ENCODE data around the gene NCK2. TPM values are rescaled to one million over a fixed set of nuclear protein-coding genes. Genes with fewer than 3 reads are reported as not detected.

NCK2 gene
- total RNA-seq, 1 donor from 2014 or later, result 33.2 TPM

DNA sequence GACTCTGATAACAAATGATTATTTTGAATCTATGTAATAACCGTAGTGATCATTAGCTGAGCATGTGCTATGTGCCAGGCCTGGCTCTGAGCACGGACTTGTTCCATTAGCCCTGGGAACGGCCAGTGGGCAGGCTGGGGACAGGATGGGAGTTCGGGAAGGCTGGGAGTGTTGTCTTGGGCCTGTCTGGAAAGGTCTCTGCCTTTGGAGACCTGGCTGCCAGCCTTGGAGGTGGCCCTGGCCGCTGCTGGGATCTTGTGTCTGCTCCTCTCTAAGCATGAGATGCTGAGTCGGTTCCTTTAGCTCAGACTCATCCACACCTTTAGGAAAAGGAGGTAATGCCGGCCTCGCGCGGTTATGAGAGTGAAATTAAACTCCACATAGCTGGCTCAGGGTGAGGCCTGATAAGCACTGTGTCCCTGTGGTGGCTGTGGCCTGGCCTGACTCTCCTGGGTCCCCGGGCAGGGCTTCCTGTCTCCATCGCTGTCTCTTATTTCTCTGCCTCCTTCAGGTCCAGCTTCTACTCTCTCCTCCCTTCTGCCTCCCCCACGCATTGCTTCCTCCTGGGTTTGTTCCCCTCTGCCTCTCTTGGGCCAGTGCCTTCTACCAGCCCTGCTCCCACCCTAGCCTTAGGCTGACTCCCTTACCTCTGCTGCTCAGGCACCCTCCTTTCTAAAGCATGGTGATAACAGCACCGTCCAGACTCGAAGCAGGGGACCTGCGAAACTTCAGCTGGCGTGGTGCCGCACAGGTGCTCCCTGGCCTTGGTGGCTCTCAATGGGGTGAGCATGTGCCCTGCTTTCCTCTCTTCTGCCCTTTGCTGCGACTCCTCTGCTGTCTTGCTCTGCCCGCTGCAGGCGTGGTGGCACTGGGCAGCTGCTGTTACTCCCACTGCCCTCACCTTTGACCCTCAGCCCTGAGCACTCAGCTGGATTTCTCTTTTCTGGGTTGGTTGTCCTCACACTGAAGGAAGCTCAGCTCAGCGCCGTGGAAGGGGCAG lies 41.8 kb downstream of the NCK2 start:
- intact Hi-C loops (cut with DNase I), result loop anchor here (5.0 kb wide), 1 partner anchor 209 kb away; no protein-coding TSS in a partner anchor
- DNase-seq (ENCODE audit: low spot score), result no peak

DNA sequence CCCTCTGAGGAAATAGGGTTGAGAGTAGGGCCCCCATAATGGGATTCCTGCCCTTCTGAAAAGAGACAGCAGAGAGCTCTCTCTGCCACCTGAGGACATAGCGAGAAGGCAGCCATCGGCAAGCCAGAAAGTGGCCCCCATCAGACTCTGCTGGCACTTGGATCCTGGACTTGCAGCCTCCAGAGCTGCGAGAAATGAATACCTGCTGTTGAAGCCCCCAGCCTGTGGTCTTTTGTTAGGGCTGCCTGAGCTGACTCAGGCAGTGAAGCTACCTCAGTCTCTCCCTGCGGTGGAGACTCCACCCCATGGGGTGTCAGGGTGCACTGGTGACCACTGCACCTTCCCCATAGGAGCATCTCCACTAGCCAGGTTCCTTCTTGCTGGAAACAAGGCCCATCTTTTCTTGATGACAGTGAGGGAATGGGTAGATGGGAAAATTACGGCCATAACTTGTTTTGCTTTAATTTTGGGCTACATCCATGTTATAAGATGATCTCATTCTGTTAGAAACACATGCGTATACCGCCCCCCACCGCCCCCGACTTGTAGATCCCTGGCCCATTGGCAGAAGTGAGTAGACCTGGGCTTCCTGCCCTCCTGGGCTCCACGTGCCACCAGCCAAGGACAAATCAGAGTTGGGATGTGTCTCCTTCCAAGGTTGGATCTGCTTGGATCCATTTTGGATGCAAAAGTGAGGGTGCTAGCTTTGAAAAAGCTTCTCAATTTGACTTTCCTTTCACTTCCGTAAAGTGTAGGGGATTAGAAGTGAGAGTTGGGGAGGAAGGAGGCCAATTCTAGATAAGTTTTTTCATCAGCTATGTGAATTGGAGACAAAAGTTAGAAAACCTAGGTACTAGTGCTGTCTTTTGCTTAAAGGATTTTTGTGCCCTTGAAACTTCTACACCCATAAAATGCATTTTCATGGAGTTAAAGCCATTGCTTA lies 42.9 kb downstream of the NCK2 start:
- intact Hi-C loops (cut with DNase I), result loop anchor here (5.0 kb wide), 1 partner anchor 210 kb away; no protein-coding TSS in a partner anchor
- no peak for DNase-seq (ENCODE audit: low spot score)

DNA sequence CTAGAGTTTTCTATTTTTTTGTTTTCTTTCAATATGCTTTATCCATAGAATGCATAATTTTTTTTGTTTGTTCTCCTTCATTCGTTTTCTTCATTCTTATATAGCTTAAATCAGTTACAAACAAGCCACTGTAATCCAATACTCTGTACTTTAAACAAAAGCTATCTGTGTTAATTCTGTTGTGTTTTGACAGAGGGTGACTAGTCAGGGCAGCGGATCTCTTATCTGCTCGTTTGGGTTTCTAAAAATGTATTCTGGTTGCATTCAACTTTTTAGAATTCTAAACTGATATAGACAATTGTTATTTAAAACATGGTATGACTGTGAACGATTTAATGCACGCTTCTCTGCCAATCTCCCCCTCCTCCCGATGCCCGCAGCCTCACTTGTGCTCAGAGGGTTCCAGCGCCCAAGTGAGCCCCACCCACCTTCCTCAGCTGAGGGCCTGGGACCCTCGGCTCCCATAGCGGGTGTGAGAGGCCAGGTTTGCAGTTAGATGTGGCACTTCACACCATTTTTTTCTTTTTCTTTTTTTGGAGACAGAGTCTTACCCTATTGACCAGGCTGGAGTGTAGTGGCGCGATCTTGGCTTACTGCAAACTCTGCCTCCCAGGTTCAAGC lies 44.1 kb downstream of the NCK2 start:
- no peak for DNase-seq (ENCODE audit: low spot score)
- intact Hi-C loops (cut with DNase I), result loop anchor here (5.0 kb wide), 1 partner anchor 211 kb away; no protein-coding TSS in a partner anchor

DNA sequence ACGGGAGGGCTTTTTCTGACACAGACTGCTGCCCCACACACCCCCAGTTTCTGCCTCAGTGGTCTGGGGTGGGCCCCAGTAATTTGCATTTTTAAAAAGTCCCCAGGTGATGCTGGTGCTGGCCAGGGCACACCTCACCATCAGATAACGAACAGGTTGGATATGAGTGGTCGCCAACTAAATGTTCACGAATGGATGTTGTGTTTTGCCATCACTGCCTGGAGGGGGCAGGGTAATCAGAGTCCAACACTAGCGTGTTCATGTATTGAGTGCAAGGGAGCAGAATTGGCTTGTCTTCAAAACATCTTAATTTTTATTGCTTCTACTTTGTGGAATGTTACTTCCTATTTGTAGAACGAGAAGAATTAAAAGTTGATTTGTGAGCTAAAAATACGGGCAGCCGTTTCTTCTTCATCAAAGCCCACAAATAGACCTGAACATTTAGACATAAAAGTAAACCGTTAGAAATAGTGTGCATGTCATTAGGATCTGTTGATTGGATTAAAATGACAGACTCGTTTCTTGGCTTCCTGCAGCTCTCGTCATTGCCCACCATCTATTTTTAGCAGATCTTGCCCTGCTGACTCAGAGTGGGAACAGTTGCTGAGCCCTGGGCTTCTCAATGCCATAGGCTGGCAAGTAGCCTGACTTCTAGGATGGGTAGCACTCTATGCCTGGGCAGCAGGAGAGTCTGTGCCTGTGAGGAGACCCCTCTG lies 45.2 kb downstream of the NCK2 start:
- DNase-seq (ENCODE audit: low spot score), result no peak
- intact Hi-C loops (cut with DNase I), result loop anchor here (5.0 kb wide), 1 partner anchor 213 kb away; no protein-coding TSS in a partner anchor

DNA sequence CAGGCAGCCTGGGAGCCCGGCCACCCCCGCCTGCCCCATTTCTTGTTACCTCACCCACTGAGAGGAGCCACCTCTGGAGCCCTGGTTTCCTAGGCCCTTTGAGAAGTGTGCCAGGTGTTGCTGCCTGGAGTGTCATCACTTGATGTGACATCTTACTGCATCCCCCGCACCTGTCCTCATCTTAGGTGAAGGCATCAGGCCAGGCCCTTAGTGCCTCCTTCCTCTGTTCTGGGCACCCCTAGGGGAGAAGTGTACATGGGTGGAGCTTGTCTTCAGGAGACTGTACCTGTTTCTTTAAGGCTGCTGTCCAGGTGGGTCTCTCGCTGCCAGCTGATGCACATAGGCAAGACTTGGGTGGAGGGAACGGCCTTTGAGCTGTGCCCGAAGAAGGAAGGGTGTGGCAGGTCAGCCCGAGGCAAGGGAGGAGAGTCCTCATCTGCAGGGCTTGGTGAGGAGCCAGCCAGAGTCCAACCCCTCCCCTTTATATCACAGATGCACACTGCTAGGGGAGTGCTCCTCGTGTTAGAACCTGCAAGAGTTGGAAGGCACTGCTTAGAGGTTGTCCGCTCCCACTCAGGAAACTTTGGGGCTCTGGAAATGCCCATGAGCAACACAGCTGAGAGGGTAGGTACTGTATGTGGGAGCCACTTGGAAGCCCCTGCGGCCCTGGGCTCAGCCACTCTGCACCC lies 45.9 kb downstream of the NCK2 start:
- intact Hi-C loops (cut with DNase I), result no loop called here

DNA sequence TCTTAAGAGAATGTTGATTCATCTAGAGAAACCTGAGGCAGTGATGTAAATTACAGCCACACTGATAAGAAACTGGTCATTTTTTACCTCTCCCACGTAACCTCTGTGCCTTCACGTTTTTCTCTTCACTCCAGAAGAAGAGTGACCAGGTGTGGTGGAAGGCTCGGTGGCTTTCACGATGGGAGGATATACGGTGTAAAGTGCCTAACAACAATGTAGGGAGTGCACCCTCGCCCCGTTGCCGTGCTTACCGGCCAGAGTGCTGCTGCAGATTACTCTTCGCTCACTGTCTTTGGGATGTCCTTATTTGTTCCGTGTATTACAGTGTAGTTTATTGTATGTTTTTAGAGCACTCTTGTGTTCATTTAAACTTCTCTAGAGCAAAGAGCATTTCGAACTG lies 46.5 kb downstream of the NCK2 start:
- intact Hi-C loops (cut with DNase I), result no loop called here
- no peak for DNase-seq (ENCODE audit: low spot score)

More for the DNA sequence above, 45.9 kb downstream of the NCK2 start:
- no peak for DNase-seq (ENCODE audit: low spot score)

DNA sequence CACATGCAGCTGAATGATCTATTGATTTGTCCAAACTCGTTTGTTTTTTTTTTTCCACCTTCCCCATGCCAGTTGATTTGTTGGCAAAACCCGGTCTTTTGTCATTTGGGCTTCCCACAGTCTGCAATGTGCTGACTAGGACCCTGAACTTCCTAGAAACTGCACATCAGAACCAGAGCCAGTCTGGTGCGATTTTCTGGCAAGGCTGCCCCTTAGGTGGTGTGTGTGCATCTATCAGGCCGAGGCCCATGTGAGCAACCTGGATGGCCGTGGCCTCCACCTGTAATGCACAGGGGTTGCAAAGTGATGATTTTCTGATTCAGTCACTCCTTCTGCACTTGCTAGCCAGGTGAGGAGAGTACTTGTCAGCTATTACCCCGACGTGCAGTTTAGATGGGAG lies 47.8 kb downstream of the NCK2 start:
- intact Hi-C loops (cut with DNase I), result no loop called here

DNA sequence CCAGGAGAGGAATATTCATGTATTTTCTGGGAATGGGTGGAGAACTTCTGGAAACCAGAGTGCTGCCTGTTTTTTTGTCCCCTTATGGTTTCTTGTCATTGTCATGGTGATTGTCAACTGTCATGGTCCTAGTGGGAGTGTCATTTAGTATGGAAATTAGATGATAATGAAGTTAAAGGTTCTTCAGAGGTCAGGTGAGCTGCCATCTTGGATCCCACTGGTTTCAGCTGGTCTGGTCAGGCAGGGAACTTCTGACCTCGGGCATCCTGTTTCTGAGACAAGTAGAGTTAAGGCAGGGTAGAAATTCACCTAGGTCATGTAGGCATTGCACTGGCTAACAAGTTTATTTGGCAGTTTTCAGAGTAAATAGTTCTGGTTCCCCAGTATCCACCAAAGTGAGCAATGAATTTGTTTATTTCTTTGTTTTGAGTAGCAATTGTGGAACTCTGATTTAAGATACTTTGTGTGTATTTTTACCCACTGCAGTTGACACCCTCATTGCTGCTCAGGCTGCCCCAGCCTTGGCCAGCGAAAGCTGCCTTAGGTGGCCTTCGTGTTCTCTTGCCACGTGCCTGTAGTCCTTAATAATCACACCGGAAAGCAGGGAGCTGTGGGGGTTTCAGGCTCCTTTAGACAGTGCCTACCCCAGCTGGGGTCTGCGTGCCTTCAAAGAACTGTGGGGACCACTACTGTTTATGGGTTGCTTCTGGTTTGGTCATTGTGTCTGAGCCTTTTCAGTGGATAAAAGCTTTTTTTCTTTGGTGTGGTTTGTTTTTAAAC lies 48.7 kb downstream of the NCK2 start:
- DNase-seq (ENCODE audit: low spot score), result no peak
- intact Hi-C loops (cut with DNase I), result no loop called here

More for the DNA sequence above, 47.8 kb downstream of the NCK2 start:
- DNase-seq (ENCODE audit: low spot score), result no peak

DNA sequence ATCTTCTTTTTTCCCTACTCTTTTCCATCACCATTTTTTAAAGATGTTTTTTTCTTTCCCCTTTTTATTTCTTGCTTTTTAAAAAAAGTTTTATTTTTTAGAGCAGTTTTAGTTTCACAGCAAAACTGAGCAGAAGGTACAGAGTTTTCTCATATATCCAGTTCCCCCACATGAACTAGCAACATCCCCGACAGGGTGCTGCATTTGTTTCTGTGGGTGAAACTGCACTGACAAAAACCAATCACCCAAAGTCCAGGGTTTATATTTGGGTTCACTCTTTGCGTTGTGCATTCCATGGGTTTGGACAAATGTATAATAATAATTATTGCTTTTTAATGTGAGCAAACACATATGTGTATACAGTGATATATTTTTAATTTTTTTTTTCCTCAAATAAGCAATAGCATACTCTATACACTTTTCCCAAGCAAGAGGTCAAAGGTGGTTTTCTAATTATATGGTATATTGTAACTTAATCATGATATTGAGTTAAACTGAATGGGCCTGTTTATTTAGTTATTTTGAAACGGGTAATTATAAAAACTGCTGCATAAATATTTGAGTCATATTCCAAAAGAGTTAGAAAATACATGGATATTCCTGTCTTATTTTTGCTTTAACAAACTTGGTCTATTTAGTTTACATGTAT lies 50.3 kb downstream of the NCK2 start:
- DNase-seq (ENCODE audit: low spot score), result no peak
- intact Hi-C loops (cut with DNase I), result no loop called here

DNA sequence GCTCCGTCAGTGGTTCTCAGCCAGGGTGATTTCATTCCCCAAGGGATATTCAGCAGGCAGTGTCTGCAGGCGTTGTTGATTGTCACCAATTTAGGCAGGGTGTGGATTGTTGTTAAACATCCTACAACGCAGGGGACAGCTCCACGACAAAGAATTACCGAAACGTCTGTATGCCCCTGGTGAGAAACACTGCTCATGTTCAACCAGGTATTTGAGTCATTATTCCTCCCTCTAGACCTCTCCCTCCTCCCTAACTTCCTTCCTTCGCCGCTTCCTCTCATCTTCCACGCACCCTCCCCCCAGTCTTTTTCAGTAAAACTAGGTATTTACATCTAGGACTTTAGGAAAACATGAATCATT lies 50.8 kb downstream of the NCK2 start:
- intact Hi-C loops (cut with DNase I), result no loop called here
- no peak for DNase-seq (ENCODE audit: low spot score)

DNA sequence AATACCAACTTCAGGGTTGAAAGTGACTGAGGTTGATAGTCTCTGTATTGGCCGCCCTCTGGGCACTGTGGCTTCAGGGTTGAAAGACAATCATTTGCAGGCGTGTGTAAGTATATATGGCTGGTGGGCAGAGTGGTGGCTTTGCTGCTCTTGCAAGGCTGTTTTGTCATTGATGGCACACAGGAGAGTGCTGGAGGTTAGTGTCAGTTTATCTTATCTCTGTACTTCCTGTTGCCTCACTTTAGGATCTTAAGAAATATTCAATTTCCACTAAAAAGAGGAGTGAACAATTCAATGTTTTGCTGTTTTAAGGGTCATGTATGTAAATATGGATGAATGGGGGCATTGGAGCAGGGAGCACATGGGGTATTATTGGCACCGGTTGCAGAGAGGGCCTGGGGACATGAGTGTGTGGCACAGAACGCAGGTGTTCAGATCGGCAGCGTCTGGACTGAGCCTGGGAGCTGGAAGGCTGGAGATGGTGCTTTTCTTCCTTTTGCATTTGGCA lies 51.5 kb downstream of the NCK2 start:
- no peak for DNase-seq (ENCODE audit: low spot score)
- intact Hi-C loops (cut with DNase I), result no loop called here

DNA sequence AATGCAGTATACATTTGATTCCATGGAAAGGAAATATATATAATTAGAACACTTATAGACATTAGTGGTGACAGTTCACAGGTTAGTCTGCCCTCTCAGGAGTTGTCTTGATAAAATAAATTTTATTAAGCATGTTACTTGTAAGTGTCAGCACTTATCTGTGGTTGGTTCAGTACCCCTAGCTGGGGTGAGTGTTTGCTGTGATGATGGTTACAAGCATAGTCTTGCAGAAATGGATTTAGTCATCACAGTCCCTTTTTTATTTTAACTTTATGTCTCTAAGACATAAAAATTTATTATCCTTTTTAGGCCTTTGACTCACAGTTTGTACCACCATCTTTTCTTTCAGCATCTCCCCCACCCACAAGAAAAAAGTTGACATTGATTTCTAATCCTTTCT lies 52.1 kb downstream of the NCK2 start:
- intact Hi-C loops (cut with DNase I), result no loop called here
- no peak for DNase-seq (ENCODE audit: low spot score)

DNA sequence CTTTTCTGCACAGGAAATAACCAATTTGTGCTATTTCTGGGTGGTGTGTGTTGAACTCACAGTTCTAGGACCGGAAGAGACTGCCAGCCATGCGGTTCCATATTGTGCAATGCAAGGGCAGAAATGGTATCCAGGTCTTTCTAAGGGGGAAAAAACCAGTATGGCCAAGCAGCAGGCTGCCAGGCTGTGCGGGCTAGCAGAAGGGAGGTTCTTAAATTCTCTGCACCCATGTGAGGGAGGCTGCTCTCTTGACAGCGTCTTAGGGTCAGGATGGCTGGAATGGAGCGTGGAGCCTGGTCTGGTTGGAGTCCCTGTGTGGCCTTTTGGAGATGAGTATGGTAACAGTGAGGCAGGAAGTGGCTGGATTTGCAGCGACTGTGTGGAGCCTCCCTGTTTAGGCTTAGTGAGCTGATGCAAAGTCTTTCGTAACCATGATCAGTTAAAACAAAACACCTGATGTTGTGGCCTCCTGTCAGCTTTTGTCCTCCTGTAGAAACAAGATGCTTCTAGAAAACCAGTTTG lies 52.6 kb downstream of the NCK2 start:
- intact Hi-C loops (cut with DNase I), result no loop called here
- no peak for DNase-seq (ENCODE audit: low spot score)

DNA sequence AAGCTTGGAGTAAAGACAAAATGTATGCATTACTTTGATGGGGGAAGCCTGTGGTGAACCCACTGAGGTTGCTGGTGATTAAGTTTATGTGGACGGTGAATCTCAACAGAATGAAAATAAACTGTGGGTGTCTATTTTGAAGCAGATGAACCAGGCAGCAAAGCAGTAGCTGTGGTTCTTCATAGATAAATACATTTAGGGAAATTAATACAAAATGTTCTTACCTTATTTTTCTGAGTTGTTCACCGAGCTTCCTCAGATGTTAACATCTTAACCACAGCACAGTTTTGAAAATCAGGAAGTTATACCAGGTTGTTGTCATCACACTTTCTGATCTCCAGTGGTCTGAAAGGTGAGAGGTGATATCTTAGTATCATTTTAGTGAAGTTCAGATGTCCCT lies 53.9 kb downstream of the NCK2 start:
- intact Hi-C loops (cut with DNase I), result no loop called here
- no peak for DNase-seq (ENCODE audit: low spot score)

DNA sequence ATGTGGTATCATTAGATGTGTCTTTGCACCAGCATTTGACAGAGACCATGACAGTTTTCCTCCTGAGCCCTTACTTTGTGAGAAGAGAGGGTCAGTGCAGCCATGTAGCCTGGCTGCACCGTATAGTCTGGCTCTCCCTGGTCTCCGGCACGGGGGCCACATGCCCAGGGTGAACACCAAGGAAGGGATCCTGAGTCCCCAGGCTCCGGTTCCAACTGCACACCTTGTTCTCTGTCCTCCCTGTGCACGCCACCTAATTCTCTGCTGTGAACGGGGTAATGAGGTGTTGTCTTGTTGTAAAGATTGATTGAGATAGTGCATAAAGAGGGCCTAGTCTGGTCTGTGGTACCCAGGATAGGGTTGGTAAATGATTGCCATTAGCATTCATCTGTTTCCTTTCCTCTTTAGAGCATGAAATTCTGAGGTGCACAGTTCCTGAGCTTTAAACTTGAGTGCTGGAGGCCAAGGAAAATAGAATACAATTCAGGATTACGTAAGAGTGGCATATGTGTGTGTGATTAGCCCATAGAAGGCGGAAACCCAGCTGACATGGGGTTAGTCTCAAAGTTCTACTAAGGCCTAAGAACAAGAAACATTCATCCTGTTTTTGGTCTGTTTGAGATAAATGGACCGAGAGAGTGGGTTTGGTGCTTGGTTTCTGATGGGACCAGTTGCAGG lies 55.5 kb downstream of the NCK2 start:
- DNase-seq (ENCODE audit: low spot score), result no peak
- intact Hi-C loops (cut with DNase I), result no loop called here

DNA sequence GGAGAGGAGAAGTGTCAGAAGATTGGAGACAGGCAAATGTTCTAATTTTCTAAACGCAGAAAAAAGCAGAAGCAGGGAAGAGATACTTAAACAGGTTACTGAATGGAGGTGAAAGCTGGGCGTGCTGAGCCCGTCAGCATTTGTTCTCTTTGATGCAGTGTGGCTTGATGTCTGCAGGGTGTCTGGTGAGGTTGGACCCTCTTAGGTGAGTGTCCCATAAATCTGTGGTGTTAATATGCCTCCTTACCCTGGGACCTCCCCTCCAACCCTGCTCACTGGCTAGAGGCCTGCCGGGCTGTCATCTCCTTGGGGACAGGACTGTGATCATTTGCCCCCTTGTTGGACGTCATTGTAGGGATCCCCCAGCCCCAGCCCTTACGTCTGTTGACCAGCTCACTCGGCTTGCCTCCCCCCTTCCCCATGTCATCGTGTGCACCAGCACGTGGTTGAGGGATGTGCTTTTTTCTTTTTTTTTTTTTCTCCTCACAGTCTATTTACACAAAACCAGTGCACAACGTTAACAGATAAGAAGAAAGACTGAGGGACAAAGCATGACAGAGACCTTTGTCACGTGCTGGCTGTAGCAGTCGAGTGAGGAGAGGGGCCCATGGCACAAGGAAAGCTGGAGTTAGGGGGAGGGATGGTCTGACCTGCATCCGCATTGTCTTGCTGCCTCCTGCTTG lies 56.4 kb downstream of the NCK2 start:
- DNase-seq (ENCODE audit: low spot score), result no peak
- intact Hi-C loops (cut with DNase I), result no loop called here
